GM19023 (cell line): ENCODE measurements around the gene CHTF8.
"Not testable (repeated sequence)": the region's sequence is repeated elsewhere in the genome, so short reads cannot be mapped to it uniquely, and the experiment has no call there.

Source experiments
- ATAC-seq: cut with Tn5 transposase; IDR thresholded peaks from one replicate; pipeline ENCODE4 v1.9.1; 2021; ENCODE audit warnings: mild to moderate bottlenecking, moderate library complexity; ENCODE audit not compliant: unreplicated experiment

CHTF8 gene

DNA sequence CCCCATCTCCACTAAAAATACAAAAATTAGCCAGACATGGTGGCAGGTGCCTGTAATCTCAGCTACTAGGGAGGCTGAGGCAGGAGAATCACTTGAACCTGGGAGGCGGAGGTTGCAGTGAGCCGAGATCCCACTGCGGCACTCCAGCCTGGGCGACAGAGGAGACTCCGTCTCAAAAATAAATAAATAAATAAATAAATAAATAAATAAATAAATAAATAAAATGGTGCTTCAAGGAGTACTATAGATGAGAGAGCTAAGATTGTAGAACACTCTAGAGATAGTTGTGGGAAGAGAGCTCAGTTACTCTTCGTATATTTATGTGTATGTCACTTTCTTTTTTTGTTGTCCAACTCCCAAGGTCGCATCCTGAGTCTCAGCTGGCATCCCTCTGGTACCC is 7.1 kb upstream of the CHTF8 start:
- ATAC-seq, result not testable (repeated sequence)

- no peak for ATAC-seq
Observed at GRCh38 chr16:69138608-69139007, 6.2 kb upstream of the CHTF8 start.

DNA sequence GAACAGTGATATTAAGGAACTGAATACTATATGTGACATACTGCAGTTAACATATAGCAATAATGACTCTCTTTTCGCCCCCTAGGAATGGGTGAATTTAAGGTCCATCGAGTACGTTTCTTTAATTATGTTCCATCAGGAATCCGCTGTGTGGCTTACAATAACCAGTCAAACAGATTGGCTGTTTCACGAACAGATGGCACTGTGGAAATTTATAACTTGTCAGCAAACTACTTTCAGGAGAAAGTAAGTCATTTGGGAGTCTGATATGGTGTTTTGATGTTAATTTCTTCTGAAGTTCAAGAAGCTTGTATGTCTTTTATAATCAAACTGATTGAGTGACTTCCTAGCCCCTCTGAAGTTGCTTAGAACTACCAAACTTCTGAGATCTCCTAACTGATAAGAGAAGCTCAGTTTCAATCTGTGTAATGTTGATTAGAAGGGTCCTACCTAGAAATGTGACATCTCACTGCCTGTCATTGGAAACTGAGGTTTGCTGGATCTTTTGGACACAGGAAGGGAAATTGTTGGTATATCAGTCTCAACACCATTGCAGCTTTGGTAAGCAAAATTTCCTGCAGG is 1.1 kb upstream of the CHTF8 start:
- no peak for ATAC-seq

DNA sequence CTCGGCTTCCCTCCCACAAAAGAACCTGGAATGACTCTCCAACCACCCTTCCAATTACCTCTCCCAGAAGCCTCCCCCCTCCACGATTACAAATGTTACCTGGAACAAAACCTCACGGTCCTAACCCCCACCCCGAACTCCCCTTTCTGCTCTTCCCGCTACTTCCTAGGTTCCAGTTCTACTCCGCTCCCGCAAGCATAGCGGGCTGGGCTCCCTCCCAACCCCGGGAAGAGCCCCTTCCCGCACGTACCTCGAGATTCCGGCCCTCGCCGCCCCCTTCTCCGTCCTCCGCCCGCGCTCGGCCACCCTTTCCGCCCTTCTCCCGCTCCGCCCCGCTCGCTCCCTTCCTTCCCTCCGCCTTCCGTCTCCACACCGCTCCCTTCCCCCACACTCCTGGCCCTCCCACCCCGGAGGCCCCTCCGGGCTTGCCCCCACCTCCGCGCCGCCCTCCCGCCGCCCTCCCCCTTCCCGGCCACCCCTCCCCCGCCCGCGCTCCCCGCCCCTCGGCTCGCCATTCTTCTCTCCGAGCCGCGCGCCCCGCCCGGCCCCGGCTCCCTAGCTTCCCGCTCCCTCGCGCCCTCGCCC is 457 bp downstream of the CHTF8 start:
- peak; percentile 52 for ATAC-seq

GRCh38 chr16:69131167-69131838 is 1.1 kb downstream of the CHTF8 start:
- no peak for ATAC-seq

GRCh38 chr16:69130461-69130860 is 1.9 kb downstream of the CHTF8 start:
- ATAC-seq, result no peak

GRCh38 chr16:69127966-69128510 is 4.3 kb downstream of the CHTF8 start:
- ATAC-seq, result no peak

- ATAC-seq, result not testable (repeated sequence)
Observed at GRCh38 chr16:69126801-69127200, 5.6 kb downstream of the CHTF8 start.

DNA sequence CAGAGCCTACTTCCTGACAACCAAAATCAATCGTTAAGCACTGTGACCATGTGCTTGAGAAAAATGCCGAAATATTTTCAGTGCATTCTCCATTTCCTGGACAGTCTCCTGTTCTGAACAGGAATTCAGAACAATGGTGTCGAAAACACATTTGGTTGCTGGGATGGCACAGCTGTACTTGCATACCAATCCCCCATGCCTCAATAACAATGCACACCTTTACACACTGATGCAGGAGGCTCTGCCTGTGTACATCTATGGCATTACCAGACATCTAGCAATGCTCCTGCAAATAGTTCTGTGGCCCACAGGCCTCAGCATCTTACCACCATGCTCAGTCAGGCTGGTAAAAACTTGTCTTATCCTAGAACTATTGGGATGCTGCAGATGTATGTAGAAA is 6.2 kb downstream of the CHTF8 start:
- ATAC-seq, result no peak

GRCh38 chr16:69124961-69125360 is 7.4 kb downstream of the CHTF8 start:
- not testable (repeated sequence) for ATAC-seq

DNA sequence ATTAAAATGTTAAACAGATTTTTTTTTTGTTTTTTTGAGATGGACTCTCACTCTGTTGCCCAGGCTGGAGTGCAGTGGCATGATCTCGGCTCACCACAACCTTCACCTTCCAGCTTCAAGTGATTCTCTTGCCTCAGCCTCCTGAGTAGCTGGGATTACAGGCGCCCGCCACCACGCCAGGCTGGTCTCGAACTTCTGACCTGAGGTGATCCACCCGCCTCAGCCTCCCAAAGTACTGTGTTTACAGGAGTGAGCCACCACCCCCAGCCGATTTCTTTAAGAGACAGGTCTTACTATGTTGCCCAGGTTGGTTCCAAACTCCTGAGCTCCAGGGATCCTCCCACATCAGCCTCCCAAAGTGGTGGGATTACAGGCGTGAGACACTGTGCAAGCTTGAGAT is 8.0 kb downstream of the CHTF8 start:
- ATAC-seq, result not testable (repeated sequence)

GRCh38 chr16:69123910-69124309 is 8.5 kb downstream of the CHTF8 start:
- no peak for ATAC-seq

- no peak for ATAC-seq
Observed at GRCh38 chr16:69120096-69120664, 12.2 kb downstream of the CHTF8 start.

DNA sequence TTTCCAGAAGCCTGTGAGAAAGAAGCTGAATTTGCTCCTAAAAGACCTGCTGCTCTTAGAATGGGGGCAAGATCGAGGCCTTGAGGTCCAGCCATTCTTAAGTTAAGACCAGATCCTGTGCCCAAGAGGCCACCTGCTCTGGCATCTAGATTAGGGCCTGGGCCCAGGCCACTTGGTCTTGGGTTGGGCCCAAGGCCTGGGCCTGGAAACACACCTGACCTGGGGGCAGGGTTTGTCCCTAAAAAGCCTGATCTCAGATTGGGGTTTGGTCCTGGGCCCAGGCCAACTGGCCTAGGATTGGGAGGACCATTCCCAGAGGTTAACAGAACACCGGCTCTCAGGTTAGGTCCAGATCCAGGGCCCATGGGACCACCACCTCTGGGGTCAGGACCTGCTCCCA is 12.9 kb downstream of the CHTF8 start:
- no peak for ATAC-seq

DNA sequence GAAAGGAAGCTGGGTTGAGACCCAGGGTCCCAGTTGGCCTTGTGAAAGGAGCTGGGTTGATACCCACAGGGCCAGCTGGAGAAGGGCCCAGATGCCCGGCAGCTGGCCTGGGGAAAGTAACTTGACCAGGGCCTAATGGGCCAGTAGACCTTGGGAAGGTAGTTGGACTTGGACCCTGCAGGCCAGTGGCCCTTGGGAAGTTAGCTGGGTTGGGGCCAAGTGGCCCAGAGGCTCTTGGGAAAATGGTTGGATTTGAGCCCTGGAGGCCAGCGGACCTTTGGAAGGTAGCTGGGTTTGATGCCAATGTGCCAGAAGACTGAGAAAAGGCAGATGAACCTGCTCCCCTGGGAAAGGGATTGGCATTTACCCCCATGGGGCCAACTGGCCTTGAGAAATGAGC is 13.4 kb downstream of the CHTF8 start:
- no peak for ATAC-seq

GRCh38 chr16:69118468-69118867 is 13.9 kb downstream of the CHTF8 start:
- ATAC-seq, result no peak

GRCh38 chr16:69116906-69117305 is 15.5 kb downstream of the CHTF8 start:
- ATAC-seq, result no peak

- ATAC-seq, result no peak
Observed at GRCh38 chr16:69116256-69116875, 16.0 kb downstream of the CHTF8 start.

DNA sequence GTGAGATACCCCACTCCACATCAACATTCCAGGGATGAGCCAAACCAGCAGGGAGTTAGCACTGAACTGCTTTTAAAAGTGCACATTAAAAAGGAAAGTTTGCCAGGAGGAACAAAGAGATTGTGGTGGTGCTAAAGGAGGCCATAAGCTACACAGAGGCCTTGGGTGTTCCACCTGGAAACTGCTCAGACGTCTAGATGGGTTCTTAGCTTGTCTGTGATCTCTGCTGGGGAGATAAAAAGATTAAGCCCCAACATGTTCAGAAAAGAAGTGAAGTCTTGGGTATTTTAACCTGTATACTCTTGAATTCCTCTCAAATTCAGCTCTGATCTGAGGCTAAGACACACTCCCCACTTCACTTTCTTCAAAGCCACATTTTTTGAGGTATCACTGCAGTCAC is 16.6 kb downstream of the CHTF8 start:
- no peak for ATAC-seq

DNA sequence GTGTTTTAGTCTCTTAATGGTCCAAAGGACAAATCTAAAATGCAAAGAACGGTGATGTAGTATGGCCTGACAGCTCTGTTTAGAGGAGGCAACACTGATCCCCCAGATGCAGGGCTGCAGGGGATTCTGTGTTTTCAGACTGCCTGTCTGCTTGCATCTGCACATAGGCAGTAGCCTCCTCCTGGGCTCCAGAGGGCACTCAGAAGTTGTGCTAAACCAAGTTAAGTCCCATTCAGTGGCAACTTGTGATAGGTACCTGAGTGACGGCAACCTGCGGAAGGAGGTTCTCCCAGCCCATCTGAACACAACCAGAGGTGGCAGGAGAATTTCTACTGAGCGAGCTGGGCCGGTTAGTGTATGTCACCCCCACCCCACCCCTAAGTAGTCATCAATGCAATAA is 17.0 kb downstream of the CHTF8 start:
- no peak for ATAC-seq

DNA sequence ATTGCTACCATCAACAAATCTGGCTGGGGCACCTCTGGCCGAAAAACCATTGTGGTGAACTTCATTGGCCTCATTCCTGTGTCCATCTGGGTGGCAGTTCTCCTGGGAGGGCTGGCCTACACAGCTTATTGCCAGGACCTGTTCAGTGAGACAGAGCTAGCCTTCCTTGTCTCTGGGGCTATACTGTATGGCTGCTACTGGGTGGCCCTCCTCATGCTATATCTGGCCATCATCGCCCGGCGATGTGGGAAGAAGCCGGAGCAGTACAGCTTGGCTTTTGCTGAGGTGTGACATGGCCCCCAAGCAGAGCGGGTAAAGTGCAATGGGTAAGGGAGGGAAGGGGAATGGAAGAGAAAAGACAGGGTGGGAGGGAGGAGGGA is 17.4 kb downstream of the CHTF8 start:
- ATAC-seq, result no peak
